HG03571 (cell line): ENCODE data around the gene PRR14.

Experiments
- ATAC-seq: cut with Tn5 transposase; IDR thresholded peaks from one replicate; pipeline ENCODE4 v1.9.1; 2021; ENCODE audit not compliant: unreplicated experiment

Gene PRR14

GRCh38 chr16:30658731-30659506 is 8.2 kb downstream of the PRR14 start:
- peak; percentile 22 for ATAC-seq

GRCh38 chr16:30659507-30660423 is 9.0 kb downstream of the PRR14 start:
- no peak for ATAC-seq

- ATAC-seq: no peak
Measured at GRCh38 chr16:30660424-30661261, 9.9 kb downstream of the PRR14 start.

GRCh38 chr16:30662449-30662848 is 11.7 kb downstream of the PRR14 start:
- no peak for ATAC-seq

GRCh38 chr16:30663038-30663437 is 12.3 kb downstream of the PRR14 start:
- ATAC-seq: no peak

- ATAC-seq: no peak
Measured at GRCh38 chr16:30663820-30664219, 13.1 kb downstream of the PRR14 start.

GRCh38 chr16:30664616-30665109 is 13.9 kb downstream of the PRR14 start:
- ATAC-seq: no peak

- ATAC-seq: no peak
Measured at GRCh38 chr16:30665155-30665829, 14.5 kb downstream of the PRR14 start.

- no peak for ATAC-seq
Measured at GRCh38 chr16:30665830-30666190, 15.1 kb downstream of the PRR14 start.

GRCh38 chr16:30666681-30667080 is 15.9 kb downstream of the PRR14 start:
- ATAC-seq: no peak

- ATAC-seq: no peak
Measured at GRCh38 chr16:30667361-30667905, 16.7 kb downstream of the PRR14 start.

GRCh38 chr16:30668393-30668792 is 17.6 kb downstream of the PRR14 start:
- ATAC-seq: no peak

- no peak for ATAC-seq
Measured at GRCh38 chr16:30669026-30669902, 18.5 kb downstream of the PRR14 start.

- ATAC-seq: no peak
Measured at GRCh38 chr16:30669903-30670824, 19.4 kb downstream of the PRR14 start.

GRCh38 chr16:30675143-30675542 is 24.4 kb downstream of the PRR14 start:
- ATAC-seq: no peak

- no peak for ATAC-seq
Measured at GRCh38 chr16:30677931-30678585, 27.3 kb downstream of the PRR14 start.

GRCh38 chr16:30678586-30678970 is 27.8 kb downstream of the PRR14 start:
- no peak for ATAC-seq

GRCh38 chr16:30680326-30680725 is 29.6 kb downstream of the PRR14 start:
- no peak for ATAC-seq
